ENCODE measurements around the gene TRAPPC4.
A peak's percentile ranks its signal among the peaks of the same experiment; 100 is the strongest.
"Not testable (repeated sequence)": the region's sequence is repeated elsewhere in the genome, so short reads cannot be mapped to it uniquely, and the experiment has no call there.

TRAPPC4 gene

GRCh38 chr11:119055901-119056300 lies 37.3 kb downstream of the TRAPPC4 start:
- peak; percentile 29 for TF ChIP-seq CTCF (IDR thresholded peaks at IDR 0.05; ENCODE audit: low read depth, low read length, missing control alignments)
- peak overlapping the region; percentile 88 for H3K4me3 ChIP-seq (replicated peaks; ENCODE audit: low read depth, low read length)
- no peak for DNase-seq (ENCODE audit: extremely low read depth, low read depth)

GRCh38 chr11:119056421-119056999 lies 37.9 kb downstream of the TRAPPC4 start:
- peak overlapping the region; percentile 88 for H3K4me3 ChIP-seq (replicated peaks; ENCODE audit: low read depth, low read length)
- DNase-seq (ENCODE audit: extremely low read depth, low read depth), result no peak
- no peak for TF ChIP-seq CTCF (IDR thresholded peaks at IDR 0.05; ENCODE audit: low read depth, low read length, missing control alignments)

- TF ChIP-seq CTCF (IDR thresholded peaks at IDR 0.05; ENCODE audit: low read depth, low read length, missing control alignments), result peak; percentile 17
- peak; percentile 65 for DNase-seq (ENCODE audit: extremely low read depth, low read depth)
- H3K4me3 ChIP-seq (replicated peaks; ENCODE audit: low read depth, low read length), result peak within 1 kb of the TSS; percentile 88
These were observed 38.6 kb downstream of the TRAPPC4 start, which contains the start of gene HYOU1 for GRCh38 chr11:119057000-119057769. Gene HYOU1, minus strand, starts transcription at chr11:119057205. Its CDS starts 1,045 bp downstream, at chr11:119056160.

GRCh38 chr11:119059128-119059527 lies 40.6 kb downstream of the TRAPPC4 start:
- H3K4me3 ChIP-seq (replicated peaks; ENCODE audit: low read depth, low read length); DNase-seq (ENCODE audit: extremely low read depth, low read depth): not testable (repeated sequence)

GRCh38 chr11:119061256-119061655 lies 42.7 kb downstream of the TRAPPC4 start:
- no peak for DNase-seq (ENCODE audit: extremely low read depth, low read depth)
- TF ChIP-seq CTCF (IDR thresholded peaks at IDR 0.05; ENCODE audit: low read depth, low read length, missing control alignments), result no peak
- no peak overlapping the region for H3K4me3 ChIP-seq (replicated peaks; ENCODE audit: low read depth, low read length)

- DNase-seq (ENCODE audit: extremely low read depth, low read depth), result peak; percentile 32
- no peak for TF ChIP-seq CTCF (IDR thresholded peaks at IDR 0.05; ENCODE audit: low read depth, low read length, missing control alignments)
- no peak overlapping the region for H3K4me3 ChIP-seq (replicated peaks; ENCODE audit: low read depth, low read length)
These were observed 44.2 kb downstream of the TRAPPC4 start for GRCh38 chr11:119062779-119063178.

GRCh38 chr11:119065369-119065768 lies 46.8 kb downstream of the TRAPPC4 start:
- DNase-seq (ENCODE audit: extremely low read depth, low read depth), result peak; percentile 21
- H3K4me3 ChIP-seq (replicated peaks; ENCODE audit: low read depth, low read length), result no peak overlapping the region
- peak; percentile 62 for TF ChIP-seq CTCF (IDR thresholded peaks at IDR 0.05; ENCODE audit: low read depth, low read length, missing control alignments)

Measured in HFF-Myc (cell line).